ENCODE data around the gene SYT1. TPM values are rescaled to one million over a fixed set of nuclear protein-coding genes. Genes with fewer than 3 reads are reported as not detected.

Gene SYT1
- total RNA-seq, 1 experiment from 2014 or later = 80.9 TPM

DNA sequence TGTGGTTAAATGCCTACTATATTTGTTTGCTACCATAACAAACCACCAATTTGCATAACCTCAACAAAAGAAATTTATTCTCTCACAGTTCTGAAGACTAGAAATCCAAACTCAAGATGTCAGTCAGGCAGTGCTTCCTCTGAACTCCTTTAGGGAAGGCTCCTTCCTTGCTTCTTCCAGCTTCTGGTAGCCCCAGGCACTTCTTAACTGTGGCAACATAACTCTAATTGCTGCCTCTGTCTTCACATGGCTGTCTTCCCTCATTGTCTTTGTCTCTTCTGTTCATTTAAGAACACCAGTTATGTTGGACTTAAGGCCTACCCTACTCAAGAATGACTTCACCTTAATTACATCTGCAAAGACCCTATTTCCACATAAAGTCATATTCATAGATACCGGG is 206.9 kb downstream of the SYT1 start:
- Histone ChIP-seq H3K36me3 (ENCODE audit: insufficient read depth, low read length, poor library complexity, severe bottlenecking) (no peaks in the 10 kb centered on the region), H3K27me3 (replicated peaks; ENCODE audit: insufficient read depth, low read depth, low read length, poor library complexity) (no peaks in the 10 kb centered on the region), H3K27ac (ENCODE audit: low read depth, low read length, poor library complexity, severe bottlenecking) (no peak overlapping the region), H3K4me1 (ENCODE audit: insufficient read depth, low read length, poor library complexity, severe bottlenecking) (peaks cover 13% of the 10 kb centered on the region), H3K4me3 (ENCODE audit: low read depth, low read length, poor library complexity, severe bottlenecking) (no peak overlapping the region), H3K9me3 (ENCODE audit: low read depth, low read length, poor library complexity, severe bottlenecking) (no peaks in the 10 kb centered on the region)
- BruUV-seq (replicated peaks) = no TSS peak
- peak; percentile 39 for DNase-seq (ENCODE audit: low spot score)
- ChIA-PET POLR2A (ENCODE audit: low non-redundant PET) (no interaction called here), CTCF (no interaction called here)
- no peak for TF ChIP-seq EZH2 (IDR thresholded peaks at IDR 0.05; ENCODE audit: borderline replicate concordance, low read depth, low read length, poor library complexity, severe bottlenecking)
- TF ChIP-seq, protein P1, sequence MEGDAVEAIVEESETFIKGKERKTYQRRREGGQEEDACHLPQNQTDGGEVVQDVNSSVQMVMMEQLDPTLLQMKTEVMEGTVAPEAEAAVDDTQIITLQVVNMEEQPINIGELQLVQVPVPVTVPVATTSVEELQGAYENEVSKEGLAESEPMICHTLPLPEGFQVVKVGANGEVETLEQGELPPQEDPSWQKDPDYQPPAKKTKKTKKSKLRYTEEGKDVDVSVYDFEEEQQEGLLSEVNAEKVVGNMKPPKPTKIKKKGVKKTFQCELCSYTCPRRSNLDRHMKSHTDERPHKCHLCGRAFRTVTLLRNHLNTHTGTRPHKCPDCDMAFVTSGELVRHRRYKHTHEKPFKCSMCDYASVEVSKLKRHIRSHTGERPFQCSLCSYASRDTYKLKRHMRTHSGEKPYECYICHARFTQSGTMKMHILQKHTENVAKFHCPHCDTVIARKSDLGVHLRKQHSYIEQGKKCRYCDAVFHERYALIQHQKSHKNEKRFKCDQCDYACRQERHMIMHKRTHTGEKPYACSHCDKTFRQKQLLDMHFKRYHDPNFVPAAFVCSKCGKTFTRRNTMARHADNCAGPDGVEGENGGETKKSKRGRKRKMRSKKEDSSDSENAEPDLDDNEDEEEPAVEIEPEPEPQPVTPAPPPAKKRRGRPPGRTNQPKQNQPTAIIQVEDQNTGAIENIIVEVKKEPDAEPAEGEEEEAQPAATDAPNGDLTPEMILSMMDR (conservative IDR thresholded peaks at IDR 0.05; ENCODE audit: low read depth, low read length) = no peak
- intact Hi-C loops (cut with micrococcal nuclease; ENCODE audit: unreplicated experiment) = no loop called here

DNA sequence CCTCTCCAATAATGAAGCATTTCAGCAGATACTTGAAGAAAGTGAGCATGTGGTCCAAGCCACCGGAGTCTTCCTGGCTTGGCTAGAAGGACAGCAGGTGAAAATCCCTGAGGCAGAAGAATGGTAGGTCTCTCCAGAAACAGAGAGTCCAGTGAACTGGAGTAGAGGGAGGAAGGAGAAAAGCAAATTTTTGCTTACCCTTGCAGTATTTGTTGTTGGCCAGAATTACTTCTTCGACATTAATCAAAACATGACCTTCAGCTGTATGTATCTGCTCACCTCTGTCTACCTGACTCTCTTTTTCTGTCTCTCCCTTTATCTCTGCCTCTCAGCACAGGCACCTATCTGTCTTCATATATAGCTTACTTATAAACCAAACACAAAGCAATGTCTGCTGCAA is 208.9 kb downstream of the SYT1 start:
- BruUV-seq (replicated peaks) = no TSS peak
- DNase-seq (ENCODE audit: low spot score) = no peak
- no peak overlapping the region for H3K27ac ChIP-seq (ENCODE audit: low read depth, low read length, poor library complexity, severe bottlenecking)
- H3K27me3 ChIP-seq (replicated peaks; ENCODE audit: insufficient read depth, low read depth, low read length, poor library complexity) = no peaks in the 10 kb centered on the region
- intact Hi-C loops (cut with micrococcal nuclease; ENCODE audit: unreplicated experiment) = no loop called here
- H3K36me3 ChIP-seq (ENCODE audit: insufficient read depth, low read length, poor library complexity, severe bottlenecking) = no peaks in the 10 kb centered on the region
- ChIA-PET POLR2A (ENCODE audit: low non-redundant PET) (no interaction called here), CTCF (no interaction called here)
- H3K4me1 ChIP-seq (ENCODE audit: insufficient read depth, low read length, poor library complexity, severe bottlenecking) = peaks cover 5% of the 10 kb centered on the region
- H3K9me3 ChIP-seq (ENCODE audit: low read depth, low read length, poor library complexity, severe bottlenecking) = no peaks in the 10 kb centered on the region
- TF ChIP-seq, protein P1 (conservative IDR thresholded peaks at IDR 0.05; ENCODE audit: low read depth, low read length) = no peak
- TF ChIP-seq EZH2 (IDR thresholded peaks at IDR 0.05; ENCODE audit: borderline replicate concordance, low read depth, low read length, poor library complexity, severe bottlenecking) = no peak
- no peak overlapping the region for H3K4me3 ChIP-seq (ENCODE audit: low read depth, low read length, poor library complexity, severe bottlenecking)

DNA sequence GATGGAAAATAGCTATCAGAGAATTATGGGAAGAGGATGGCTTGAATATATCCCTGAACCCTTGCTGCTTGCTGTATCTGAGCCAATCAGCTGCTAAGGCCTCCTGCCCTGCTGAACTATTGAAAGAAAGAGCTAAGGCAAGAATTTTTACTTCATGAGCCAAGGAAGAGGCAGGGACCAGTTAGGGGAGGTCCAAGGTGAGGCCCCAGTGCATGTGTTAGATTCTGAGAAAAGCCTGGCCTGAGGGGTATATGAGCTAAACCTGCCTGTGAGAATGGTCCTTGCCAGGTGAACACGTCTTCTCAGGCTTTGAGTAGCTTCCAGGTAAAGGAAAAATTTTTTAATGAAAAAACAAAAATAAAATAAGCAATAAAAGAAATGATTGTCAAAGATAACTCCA is 218.0 kb downstream of the SYT1 start:
- H3K9me3 ChIP-seq (ENCODE audit: low read depth, low read length, poor library complexity, severe bottlenecking) = no peaks in the 10 kb centered on the region
- POLR2A ChIA-PET (ENCODE audit: low non-redundant PET) = no interaction called here
- TF ChIP-seq EZH2 (IDR thresholded peaks at IDR 0.05; ENCODE audit: borderline replicate concordance, low read depth, low read length, poor library complexity, severe bottlenecking) = no peak
- TF ChIP-seq, protein P1 (conservative IDR thresholded peaks at IDR 0.05; ENCODE audit: low read depth, low read length) = no peak
- peaks cover 10% of the 10 kb centered on the region for H3K4me1 ChIP-seq (ENCODE audit: insufficient read depth, low read length, poor library complexity, severe bottlenecking)
- H3K27me3 ChIP-seq (replicated peaks; ENCODE audit: insufficient read depth, low read depth, low read length, poor library complexity) = no peaks in the 10 kb centered on the region
- H3K36me3 ChIP-seq (ENCODE audit: insufficient read depth, low read length, poor library complexity, severe bottlenecking) = no peaks in the 10 kb centered on the region
- no peak overlapping the region for H3K27ac ChIP-seq (ENCODE audit: low read depth, low read length, poor library complexity, severe bottlenecking)
- intact Hi-C loops (cut with micrococcal nuclease; ENCODE audit: unreplicated experiment) = no loop called here
- no peak for DNase-seq (ENCODE audit: low spot score)
- no peak overlapping the region for H3K4me3 ChIP-seq (ENCODE audit: low read depth, low read length, poor library complexity, severe bottlenecking)
- BruUV-seq (replicated peaks) = no TSS peak
- CTCF ChIA-PET = no interaction called here

All from A673 (cell line).